Tibial nerve (tissue), 3 donors: ENCODE measurements around the gene POLR1G.

Experiments used
- CTCF ChIP-seq, 5 experiments: fragments of 200-600 bp in 3 of 5; fragments of 450-650 bp in 2 of 5; sonication (generic) in 3 of 5; IDR thresholded peaks; one replicate each; pipeline ENCODE4 v1.5.1; 2016 to 2019; ENCODE audit warnings: antibody characterized with exemption in 5 of 5, mild to moderate bottlenecking in 3 of 5, moderate library complexity in 2 of 5
- POLR2A ChIP-seq, 2 donors: fragments of 450-650 bp; IDR thresholded peaks; one replicate each; pipeline ENCODE4 v1.6.1; 2017; ENCODE audit warnings: antibody characterized with exemption in 2 of 2, mild to moderate bottlenecking in 2 of 2, moderate library complexity in 2 of 2

GRCh38 chr19:45414468-45414867 lies 8.0 kb downstream of the POLR1G start:
- TF ChIP-seq CTCF (IDR thresholded peaks at IDR 0.05): no peak
- TF ChIP-seq POLR2A (IDR thresholded peaks at IDR 0.05): no peak
